SIG-M5 (cell line): Measurements from ENCODE around the gene ACTR3C.

Experiments
- DNase-seq: peaks from one replicate; lab custom pipeline; 2025; lab: John Stamatoyannopoulos, UW

Gene ACTR3C

GRCh38 chr7:150359622-150360362, 36.4 kb upstream of the ACTR3C start:
- DNase-seq = no peak

- no peak for DNase-seq
Observed at GRCh38 chr7:150358988-150359621, 35.8 kb upstream of the ACTR3C start.

- DNase-seq = no peak
Observed at GRCh38 chr7:150358433-150358832, 35.1 kb upstream of the ACTR3C start.

- DNase-seq = no peak
Observed at GRCh38 chr7:150357771-150358427, 34.6 kb upstream of the ACTR3C start.

- no peak for DNase-seq
Observed at GRCh38 chr7:150357270-150357669, 33.9 kb upstream of the ACTR3C start.

- no peak for DNase-seq
Observed at GRCh38 chr7:150356265-150356897, 33.0 kb upstream of the ACTR3C start.

DNA sequence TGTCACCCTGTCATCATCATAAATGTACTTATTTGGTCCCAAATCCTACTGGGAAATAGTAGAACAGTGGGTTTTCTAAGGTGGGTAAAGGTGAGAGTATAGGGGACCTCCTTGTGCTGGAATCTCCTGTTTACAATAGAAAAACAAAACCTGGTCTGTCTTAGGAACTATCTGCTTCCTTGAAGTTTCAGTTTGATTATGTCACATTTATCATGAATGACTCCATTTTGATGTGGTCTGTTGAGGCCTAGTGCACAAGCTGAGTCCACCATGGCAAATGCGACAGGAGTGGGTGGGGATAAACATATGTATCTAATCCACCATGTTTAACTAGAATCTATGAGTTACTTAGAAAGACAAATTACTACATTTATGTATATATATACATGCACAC, 32.3 kb upstream of the ACTR3C start:
- no peak for DNase-seq

DNA sequence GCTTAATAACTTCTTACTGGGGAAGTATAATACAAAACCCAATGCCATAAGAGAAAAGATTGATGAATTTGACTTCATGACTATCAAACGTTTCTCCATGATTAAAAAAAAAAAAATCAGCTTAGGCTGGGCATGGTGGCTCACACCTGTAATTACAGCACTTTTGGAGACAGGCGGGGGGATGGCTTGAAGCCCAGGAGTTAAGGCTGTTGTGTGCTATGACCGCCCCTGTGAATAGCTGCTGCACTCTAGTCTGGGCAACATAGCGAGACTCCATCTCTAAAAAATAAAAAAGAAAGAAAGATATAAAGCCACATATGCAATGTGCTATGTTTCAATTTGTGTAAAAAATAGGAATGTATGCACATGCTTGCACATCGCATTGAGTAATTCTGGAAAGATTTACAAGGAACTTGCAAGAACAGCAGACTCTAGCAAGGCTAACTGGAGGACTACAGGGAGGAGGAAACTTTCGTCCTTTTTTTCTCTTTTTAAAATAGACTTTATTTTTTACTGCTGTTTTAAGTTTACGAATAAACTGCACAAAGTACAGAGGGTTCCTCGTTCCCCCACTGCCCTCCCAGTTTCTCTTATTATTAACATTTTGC, 28.3 kb upstream of the ACTR3C start:
- no peak for DNase-seq

DNA sequence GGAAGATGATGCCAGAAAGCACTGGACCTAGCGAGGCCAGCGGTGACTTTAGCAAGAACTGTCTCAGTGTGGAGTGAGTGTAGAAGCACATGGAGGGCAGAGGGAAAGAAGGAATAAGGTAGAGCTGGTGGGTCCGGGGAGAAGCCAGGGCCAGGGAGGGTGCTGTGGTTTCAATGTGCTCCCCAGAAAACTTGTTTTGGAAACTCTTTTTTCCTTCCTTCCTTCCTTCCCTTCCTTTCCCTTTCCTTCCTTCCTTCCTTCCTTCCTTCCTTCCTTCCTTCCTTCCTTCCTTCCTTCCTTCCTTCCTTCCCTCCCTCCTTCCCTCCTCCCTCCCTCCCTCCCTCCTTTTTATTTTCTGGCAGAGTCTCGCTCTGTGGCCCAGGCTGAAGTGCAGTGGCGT, 23.6 kb upstream of the ACTR3C start:
- no peak for DNase-seq

GRCh38 chr7:150345012-150345411, 21.7 kb upstream of the ACTR3C start:
- DNase-seq = no peak

- no peak for DNase-seq
Observed at GRCh38 chr7:150344299-150344698, 21.0 kb upstream of the ACTR3C start.

DNA sequence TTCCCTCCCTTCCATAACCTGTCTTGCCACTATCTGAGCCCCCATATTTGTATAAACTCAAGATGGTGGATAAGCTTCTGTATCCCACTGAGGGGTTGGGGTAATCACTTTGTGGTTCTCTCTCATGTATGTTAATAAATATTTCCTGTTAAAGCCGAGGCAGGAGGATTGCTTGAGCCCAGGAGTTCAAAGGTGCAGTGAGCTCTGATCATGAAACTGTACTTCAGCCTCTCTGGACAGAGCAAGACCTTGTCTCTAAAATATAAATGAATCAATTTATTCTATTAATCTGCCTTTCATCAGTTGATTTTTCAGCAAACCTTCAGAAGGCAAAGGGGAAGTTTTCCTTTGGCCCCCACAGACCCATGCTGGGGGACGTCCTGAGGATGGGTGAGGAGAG, 19.9 kb upstream of the ACTR3C start:
- DNase-seq = no peak

GRCh38 chr7:150342121-150342408, 18.7 kb upstream of the ACTR3C start:
- no peak for DNase-seq

DNA sequence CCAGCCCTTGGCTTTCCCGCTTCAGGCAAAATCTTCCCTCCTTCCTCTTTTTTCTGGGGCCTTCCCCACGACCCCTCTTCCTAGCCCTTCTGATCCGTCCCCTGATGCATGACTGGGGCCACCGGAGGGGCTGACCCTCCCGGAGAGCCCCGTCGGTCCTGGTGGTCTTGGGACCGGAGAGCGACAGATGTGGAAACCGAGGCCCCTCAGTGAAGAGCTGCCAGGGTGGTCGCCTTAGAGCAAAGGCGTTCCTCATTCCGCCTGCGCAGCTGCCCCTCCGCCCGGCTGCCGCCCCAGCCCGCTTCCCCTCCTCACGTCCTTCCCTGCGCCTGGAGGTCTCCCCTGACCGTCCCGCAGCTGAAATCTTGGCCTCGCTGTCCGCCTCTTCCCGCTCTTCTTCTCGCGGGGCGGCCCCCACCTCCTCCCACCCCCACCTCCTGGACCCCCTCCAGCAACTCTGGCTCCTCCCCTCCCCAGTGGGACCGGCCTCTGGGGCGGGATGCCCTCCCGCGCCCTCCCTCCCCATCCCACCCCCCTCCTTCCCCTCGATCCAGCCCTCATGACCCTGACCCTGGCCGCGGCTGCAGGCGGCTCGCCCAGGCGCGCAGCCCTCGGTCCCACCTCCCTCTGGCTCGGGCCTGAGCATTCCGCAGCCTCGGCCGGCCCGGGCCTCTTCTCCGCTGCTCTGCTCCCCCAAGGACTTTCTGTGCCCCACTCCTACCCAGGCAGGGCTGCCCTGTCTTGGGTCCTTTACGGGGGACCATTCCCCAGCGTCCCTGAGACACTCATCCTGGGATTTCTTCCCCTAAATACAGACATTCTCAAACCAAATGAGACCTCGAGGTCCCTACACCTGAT, 18.1 kb upstream of the ACTR3C start, which contains the start of gene RARRES2:
Gene RARRES2, minus strand, starts transcription at position 367 of the 858 bp plus-strand sequence. CDS start 1,020 bp downstream, outside the sequence.
- DNase-seq = no peak

GRCh38 chr7:150340875-150341262, 17.5 kb upstream of the ACTR3C start:
- DNase-seq = no peak

DNA sequence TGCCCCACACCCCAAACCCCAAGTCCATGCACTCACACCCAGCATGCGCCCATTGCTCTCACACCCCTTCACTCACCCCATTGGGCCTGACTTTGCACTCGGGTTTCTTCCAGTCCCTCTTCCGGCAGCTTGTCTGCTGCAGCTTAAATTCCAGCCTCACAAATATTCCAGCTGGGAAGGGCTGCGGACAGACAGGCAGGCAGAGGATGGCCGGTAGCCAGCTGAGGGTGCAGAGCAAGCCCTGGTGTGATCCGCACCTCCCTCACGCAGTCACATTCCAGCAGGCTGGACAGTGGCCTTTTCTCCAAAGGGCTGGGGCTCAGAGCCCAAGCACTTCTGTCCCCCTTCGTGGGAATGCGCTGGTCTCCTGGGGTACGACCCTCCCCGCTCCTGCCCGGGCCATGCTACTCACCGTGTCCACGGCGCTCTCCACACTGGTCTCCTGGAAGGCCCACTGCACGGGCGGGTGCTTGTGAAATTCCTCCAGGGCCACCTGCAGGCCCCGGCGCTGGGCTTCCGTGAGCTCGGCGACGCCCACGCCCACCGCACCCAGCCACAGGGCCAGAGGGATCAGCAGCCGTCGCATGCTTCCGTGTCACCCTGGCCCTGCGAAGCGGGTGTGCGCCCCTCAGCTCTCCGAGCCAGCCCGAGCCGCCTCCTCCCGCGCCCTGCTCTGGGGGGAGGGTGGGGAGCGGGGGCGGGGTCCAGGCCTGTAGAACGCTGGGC, 16.8 kb upstream of the ACTR3C start:
- no peak for DNase-seq

- DNase-seq = no peak
Observed at GRCh38 chr7:150339409-150339809, 16.1 kb upstream of the ACTR3C start.

DNA sequence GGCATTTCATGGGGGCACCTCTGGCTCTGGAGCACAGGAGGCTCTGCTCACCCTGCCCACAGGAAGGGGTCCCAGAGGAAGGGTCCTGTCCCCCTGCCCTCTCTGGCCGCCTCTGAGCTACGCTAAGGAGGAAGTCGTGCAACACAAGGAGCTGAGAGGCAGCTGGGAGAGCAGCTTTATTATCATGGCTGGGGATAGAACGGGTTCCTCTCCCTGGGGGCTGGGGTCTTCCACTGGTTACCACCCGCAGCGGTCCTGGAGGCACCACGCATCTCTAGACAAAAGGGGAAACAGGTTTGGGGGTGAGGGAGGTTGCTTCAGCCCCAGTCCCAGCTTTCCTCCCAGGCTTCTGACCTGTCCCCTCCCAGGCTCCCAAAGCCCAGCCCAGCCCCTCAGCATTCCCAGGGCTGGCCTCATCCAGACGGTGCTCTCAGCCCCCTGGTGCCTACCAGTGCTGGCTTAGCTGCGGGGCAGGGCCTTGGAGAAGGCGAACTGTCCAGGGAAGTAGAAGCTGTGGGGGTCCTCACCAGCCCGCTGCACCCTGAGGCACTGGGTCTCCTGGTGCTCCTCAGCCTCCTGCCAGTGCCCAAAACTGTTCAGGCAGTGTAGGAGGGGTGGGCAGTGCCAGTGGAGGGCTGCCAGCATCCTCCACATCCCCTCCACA, 15.0 kb upstream of the ACTR3C start:
- no peak for DNase-seq

DNA sequence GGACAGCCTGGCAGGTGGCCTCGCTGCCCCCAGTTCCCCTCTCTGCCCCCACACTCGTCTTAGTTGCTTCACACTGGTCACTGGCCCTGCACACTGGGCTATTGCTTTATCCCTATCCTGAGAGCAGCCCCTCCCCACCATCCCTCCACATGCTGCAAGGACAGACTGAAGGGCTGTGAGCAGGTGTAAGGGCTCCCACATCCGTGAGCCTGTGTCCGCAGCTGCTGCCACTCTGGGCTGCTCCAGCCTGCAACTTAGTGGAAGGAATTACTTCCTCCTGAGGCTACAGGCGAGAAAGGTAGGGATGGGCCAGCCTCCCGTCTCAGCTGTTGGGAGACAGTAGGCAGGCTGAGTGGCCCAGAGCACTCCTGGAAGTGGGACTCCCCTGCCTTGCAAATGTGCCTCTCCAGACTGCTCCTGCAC, 14.3 kb upstream of the ACTR3C start:
- no peak for DNase-seq

DNA sequence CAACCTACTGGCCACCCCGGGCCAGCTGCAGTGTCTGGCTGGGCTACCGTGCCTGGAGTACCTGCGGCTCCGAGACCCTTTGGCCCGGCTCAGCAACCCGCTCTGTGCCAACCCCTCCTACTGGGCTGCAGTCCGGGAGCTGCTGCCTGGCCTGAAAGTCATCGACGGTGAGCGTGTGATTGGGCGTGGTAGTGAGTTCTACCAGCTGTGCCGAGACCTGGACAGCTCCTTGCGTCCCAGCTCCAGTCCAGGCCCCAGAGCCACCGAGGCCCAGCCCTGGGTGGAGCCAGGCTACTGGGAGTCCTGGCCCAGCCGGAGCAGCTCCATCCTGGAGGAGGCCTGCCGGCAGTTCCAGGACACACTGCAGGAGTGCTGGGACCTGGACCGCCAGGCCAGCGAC, 13.8 kb upstream of the ACTR3C start:
- DNase-seq = no peak
